HUDEP-2 (cell line): ENCODE measurements around the gene TRUB2.

Experiments used
- DNase-seq, 76 experiments: peaks; one replicate each; lab custom pipeline; 2025; ENCODE audit not compliant: unreplicated experiment in 76 of 76; lab: John Stamatoyannopoulos, UW

Gene TRUB2

GRCh38 chr9:128322404-128323211 lies at the start of gene TRUB2, which contains the start of gene COQ4:
TSS of gene TRUB2 (minus strand) at chr9:128322447. CDS start at chr9:128322408, 39 bp downstream.
TSS of gene COQ4 (plus strand) at chr9:128322839. CDS start at chr9:128322859, 20 bp downstream.
- DNase-seq, result peak; percentile 49 to 97 (median 87)

GRCh38 chr9:128371630-128372117 lies 49.4 kb upstream of the TRUB2 start:
- DNase-seq, result peak in 3 of 76 experiments; percentile 29 to 40 (median 36)

GRCh38 chr9:128370752-128371629 lies 48.7 kb upstream of the TRUB2 start, which contains the start of gene URM1:
TSS of gene URM1 (plus strand) at chr9:128371374. CDS start at chr9:128371381, 7 bp downstream.
- DNase-seq, result peak in 75 of 76 experiments; percentile 22 to 94 (median 88)

GRCh38 chr9:128370367-128370751 lies 48.1 kb upstream of the TRUB2 start:
- peak in 1 of 76 experiments; percentile 8 for DNase-seq

GRCh38 chr9:128369024-128369706 lies 46.9 kb upstream of the TRUB2 start:
- no peak for DNase-seq

- no peak for DNase-seq
Measured at GRCh38 chr9:128365525-128365924, 43.3 kb upstream of the TRUB2 start.

GRCh38 chr9:128362774-128363173 lies 40.5 kb upstream of the TRUB2 start:
- no peak for DNase-seq

- DNase-seq, result peak in 66 of 76 experiments; percentile 5 to 70 (median 48)
Measured at GRCh38 chr9:128361986-128362646, 39.9 kb upstream of the TRUB2 start.

- no peak for DNase-seq
Measured at GRCh38 chr9:128361296-128361985, 39.2 kb upstream of the TRUB2 start.

- DNase-seq, result peak in 2 of 76 experiments; percentile 10 to 13
Measured at GRCh38 chr9:128360826-128361225, 38.6 kb upstream of the TRUB2 start.

- no peak for DNase-seq
Measured at GRCh38 chr9:128358861-128359260, 36.6 kb upstream of the TRUB2 start.

- no peak for DNase-seq
Measured at GRCh38 chr9:128358090-128358489, 35.8 kb upstream of the TRUB2 start.

- no peak for DNase-seq
Measured at GRCh38 chr9:128355451-128355850, 33.2 kb upstream of the TRUB2 start.

- no peak for DNase-seq
Measured at GRCh38 chr9:128349772-128350171, 27.5 kb upstream of the TRUB2 start.

- DNase-seq, result no peak
Measured at GRCh38 chr9:128349125-128349524, 26.9 kb upstream of the TRUB2 start.

GRCh38 chr9:128344931-128345605 lies 22.8 kb upstream of the TRUB2 start:
- DNase-seq, result no peak

GRCh38 chr9:128343855-128344254 lies 21.6 kb upstream of the TRUB2 start:
- no peak for DNase-seq

- no peak for DNase-seq
Measured at GRCh38 chr9:128342971-128343680, 20.9 kb upstream of the TRUB2 start.
